Measurements from ENCODE around the gene BCDIN3D.

- TF ChIP-seq CTCF (IDR thresholded peaks at IDR 0.05), result no peak
- no peak for TF ChIP-seq POLR2A (IDR thresholded peaks at IDR 0.05)
Observed at GRCh38 chr12:49831717-49832116, 11.2 kb downstream of the BCDIN3D start.
